SK-N-SH (cell line): Measurements from ENCODE around the gene MUC5B. TPM values are rescaled to one million over a fixed set of nuclear protein-coding genes. Genes with fewer than 3 reads are reported as not detected.

Experiments used
- CTCF ChIA-PET: fragments of 300-600, 350-600 bp; formaldehyde crosslinking; extraction: SDS; loops from one replicate; lab custom pipeline; 2021; lab: Yijun Ruan, JAX
- POLR2A ChIA-PET: fragments of 350-600 bp; sonication (Branson Sonifier 250); formaldehyde crosslinking; extraction: SDS; loops from one replicate; lab custom pipeline; 2020; ENCODE audit warnings: antibody characterized with exemption, inconsistent platforms; lab: Yijun Ruan, JAX
- DNase-seq: peaks from one replicate; pipeline ENCODE4 v3.0.0; 2012
- H2AFZ ChIP-seq: fragments of 200-600 bp; sonication (generic); 2 replicates; pipeline ENCODE4 v1.8.1; 2016; ENCODE audit warnings: antibody characterized with exemption, mild to moderate bottlenecking, low read depth
- H3F3A ChIP-seq: fragments of 200-600 bp; sonication (generic); replicated peaks from 2 replicates; pipeline ENCODE3; 2016; ENCODE audit warnings: antibody characterized with exemption, mild to moderate bottlenecking; ENCODE audit not compliant: insufficient read depth
- H3K27ac ChIP-seq, 2 experiments: fragments of 200-500 bp in 1 of 2; fragments of 200-600 bp in 1 of 2; sonication (Bioruptor generic) in 1 of 2; sonication (generic), shearing (Covaris generic) in 1 of 2; 2 replicates each; pipeline versions ENCODE4 v1.5.1 to v1.6.1; 2014 to 2016; ENCODE audit warnings: low read depth in 2 of 2, inconsistent platforms in 1 of 2, low read length in 1 of 2, mild to moderate bottlenecking in 1 of 2, mixed read lengths in 1 of 2
- H3K27me3 ChIP-seq: fragments of 200-600 bp; sonication (generic), shearing (Covaris generic); 2 replicates; pipeline ENCODE4 v1.6.1; 2016; ENCODE audit warnings: mixed run types; ENCODE audit not compliant: insufficient read depth
- H3K36me3 ChIP-seq, 2 experiments: fragments of 200-500 bp in 1 of 2; fragments of 200-600 bp in 1 of 2; sonication (Bioruptor generic) in 1 of 2; sonication (generic) in 1 of 2; replicated peaks in 1 of 2; 2 replicates each; pipeline versions ENCODE3 to v1.5.1; 2014 to 2016; ENCODE audit warnings: low read length in 1 of 2, mild to moderate bottlenecking in 1 of 2; ENCODE audit not compliant: insufficient read depth in 2 of 2, control insufficient read depth in 1 of 2
- H3K4me1 ChIP-seq, 2 experiments: fragments of 200-500 bp in 1 of 2; fragments of 200-600 bp in 1 of 2; sonication (Bioruptor generic) in 1 of 2; sonication (generic), shearing (Covaris generic) in 1 of 2; 2 replicates each; pipeline versions ENCODE4 v1.5.1 to v1.6.1; 2014 to 2016; ENCODE audit warnings: low read depth in 1 of 2, low read length in 1 of 2, mixed run types in 1 of 2; ENCODE audit not compliant: insufficient read depth in 2 of 2, control insufficient read depth in 1 of 2
- H3K4me2 ChIP-seq: fragments of 200-600 bp; sonication (generic), shearing (Covaris generic); 2 replicates; pipeline ENCODE4 v1.6.1; 2017; ENCODE audit warnings: mixed run types
- H3K4me3 ChIP-seq, 2 experiments: fragments of 200-500 bp in 1 of 2; fragments of 200-600 bp in 1 of 2; sonication (Bioruptor generic) in 1 of 2; sonication (generic), shearing (Covaris generic) in 1 of 2; 2 replicates each; pipeline versions ENCODE4 v1.5.1 to v1.8.1; 2014 to 2016; ENCODE audit warnings: low read depth in 2 of 2, inconsistent platforms in 1 of 2, low read length in 1 of 2, mild to moderate bottlenecking in 1 of 2, mixed read lengths in 1 of 2, moderate library complexity in 1 of 2
- H3K79me2 ChIP-seq: fragments of 200-600 bp; sonication (generic); 2 replicates; pipeline ENCODE4 v1.8.1; 2017; ENCODE audit warnings: mild to moderate bottlenecking; ENCODE audit not compliant: insufficient read depth
- H3K9ac ChIP-seq: fragments of 200-600 bp; sonication (generic); 2 replicates; pipeline ENCODE4 v1.6.1; 2017; ENCODE audit warnings: mixed run types
- H3K9me2 ChIP-seq: fragments of 200-600 bp; sonication (generic); 2 replicates; pipeline ENCODE4 v1.6.1; 2017; ENCODE audit warnings: mixed run types
- H3K9me3 ChIP-seq: fragments of 200-600 bp; sonication (generic); 2 replicates; pipeline ENCODE4 v1.6.1; 2017; ENCODE audit warnings: mixed run types, mild to moderate bottlenecking, moderate library complexity
- H4K20me1 ChIP-seq: fragments of 200-600 bp; sonication (generic); 2 replicates; pipeline ENCODE4 v1.6.1; 2017; ENCODE audit warnings: mild to moderate bottlenecking, mixed run types; ENCODE audit not compliant: insufficient read depth
- ELF1 ChIP-seq: IDR thresholded peaks from 2 replicates; pipeline ENCODE4 v1.4.0; 2012
- EZH2phosphoT487 ChIP-seq: fragments of 200-600 bp; sonication (generic); IDR thresholded peaks from 2 replicates; pipeline ENCODE4 v1.6.1; 2017; ENCODE audit warnings: low read depth, mixed run types, mild to moderate bottlenecking, antibody characterized with exemption, moderate library complexity, borderline replicate concordance
- FOSL2 ChIP-seq: IDR thresholded peaks from 2 replicates; pipeline ENCODE4 v1.4.0; 2012; ENCODE audit warnings: low read depth, mild to moderate bottlenecking, moderate library complexity, borderline replicate concordance
- GABPA ChIP-seq: IDR thresholded peaks from 2 replicates; pipeline ENCODE4 v1.4.0; 2012; ENCODE audit warnings: low read depth, mild to moderate bottlenecking
- JUND ChIP-seq: IDR thresholded peaks from 2 replicates; pipeline ENCODE4 v1.4.0; 2012
- MEF2A ChIP-seq: IDR thresholded peaks from 2 replicates; pipeline ENCODE4 v1.4.0; 2012; ENCODE audit warnings: low read depth, borderline replicate concordance
- MXI1 ChIP-seq: IDR thresholded peaks from 2 replicates; pipeline ENCODE4 v1.6.1; 2012; ENCODE audit warnings: mild to moderate bottlenecking, low read depth, low read length, improper control_type of control experiment
- NFIC ChIP-seq: IDR thresholded peaks from 2 replicates; pipeline ENCODE4 v1.4.0; 2012; ENCODE audit warnings: borderline replicate concordance
- NRF1 ChIP-seq: IDR thresholded peaks from 2 replicates; pipeline ENCODE4 v1.6.1; 2012; ENCODE audit warnings: low read depth, mild to moderate bottlenecking, low read length
- RCOR1 ChIP-seq: fragments of 150-350 bp; IDR thresholded peaks from 2 replicates; pipeline ENCODE4 v1.6.1; 2017; ENCODE audit warnings: antibody characterized with exemption, low read length
- SIN3A ChIP-seq: IDR thresholded peaks from 2 replicates; pipeline ENCODE4 v1.6.1; 2012; ENCODE audit warnings: low read depth, mild to moderate bottlenecking, low read length, moderate library complexity, borderline replicate concordance
- SMC3 ChIP-seq: IDR thresholded peaks from 2 replicates; pipeline ENCODE4 v1.6.1; 2012; ENCODE audit warnings: low read depth, low read length, improper control_type of control experiment
- TCF12 ChIP-seq: IDR thresholded peaks from 2 replicates; pipeline ENCODE4 v1.4.0; 2012
- WGBS: methylation state at CpG from one replicate; pipeline ENCODE4 v1.1.6; 2017; ENCODE audit warnings: low lambda C conversion rate; 5-methylcytosine and 5-hydroxymethylcytosine counted together
- polyA plus RNA-seq, 3 experiments: library from polyadenylated mRNA; depleted of rRNA; stranded (reverse); fragments of >200 nt; gene quantifications; 2 replicates each; pipeline ENCODE4 v1.2.3, GENCODE V29; 2012
- TF ChIP-seq, protein P1 (sequence below): IDR thresholded peaks from 2 replicates; pipeline ENCODE4; 2012
- TF ChIP-seq, protein P2 (sequence below): fragments of 150-350 bp; IDR thresholded peaks from 2 replicates; pipeline ENCODE4 v1.6.1; 2016; ENCODE audit warnings: mild to moderate bottlenecking, low read depth, low read length
- TF ChIP-seq, protein P3 (sequence below): IDR thresholded peaks from 2 replicates; pipeline ENCODE4 v1.6.1; 2012; ENCODE audit warnings: mild to moderate bottlenecking, low read depth, low read length, moderate library complexity
- TF ChIP-seq, protein P4 (sequence below): IDR thresholded peaks from 2 replicates; pipeline ENCODE4 v1.4.0; 2012; ENCODE audit warnings: low read depth, borderline replicate concordance
- TF ChIP-seq, protein P5 (sequence below): fragments of 200-600 bp; sonication (generic); IDR thresholded peaks from 2 replicates; pipeline ENCODE4 v1.6.1; 2017; ENCODE audit warnings: antibody characterized with exemption, mild to moderate bottlenecking, moderate library complexity

MUC5B gene
- polyA plus RNA-seq, 1 of the 3 experiments (the other 2 are of a cell fraction), result not detected

DNA sequence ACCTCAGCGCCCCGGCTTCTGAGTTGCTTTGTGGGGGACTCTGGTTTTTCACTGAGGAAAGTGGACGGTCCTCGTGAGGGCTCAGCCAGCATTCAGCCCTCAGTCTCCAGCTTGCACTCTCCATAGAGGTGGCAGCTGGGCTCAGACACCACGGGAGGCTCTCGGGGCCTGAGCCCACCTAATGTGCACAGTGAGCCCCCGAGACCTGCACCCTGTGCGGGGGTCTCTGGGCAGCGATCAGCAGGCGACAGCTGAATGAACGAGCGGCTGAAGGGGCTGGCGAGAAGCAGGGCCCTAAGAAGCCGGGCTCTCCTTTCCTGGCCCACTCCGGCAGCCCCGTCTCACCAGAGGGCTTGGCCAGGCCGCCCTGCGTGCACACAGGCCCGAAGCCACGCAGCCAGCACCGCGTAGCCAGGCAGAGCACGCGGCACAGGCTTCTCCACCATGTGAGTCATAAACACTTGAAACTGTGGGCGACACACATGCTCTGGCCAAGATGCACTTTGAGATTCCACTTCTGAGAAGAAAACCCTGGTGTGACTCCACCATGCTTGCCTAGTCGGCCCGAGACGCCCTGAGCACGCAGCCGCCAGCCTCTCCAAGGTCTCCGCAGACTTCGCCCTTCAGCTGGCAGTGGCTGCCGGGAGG lies 58.6 kb downstream of the MUC5B start (continued):
- TF ChIP-seq GABPA (no peak), SIN3A (no peak), SMC3 (no peak), NRF1 (no peak), NFIC (no peak)
- TF ChIP-seq, protein P1, sequence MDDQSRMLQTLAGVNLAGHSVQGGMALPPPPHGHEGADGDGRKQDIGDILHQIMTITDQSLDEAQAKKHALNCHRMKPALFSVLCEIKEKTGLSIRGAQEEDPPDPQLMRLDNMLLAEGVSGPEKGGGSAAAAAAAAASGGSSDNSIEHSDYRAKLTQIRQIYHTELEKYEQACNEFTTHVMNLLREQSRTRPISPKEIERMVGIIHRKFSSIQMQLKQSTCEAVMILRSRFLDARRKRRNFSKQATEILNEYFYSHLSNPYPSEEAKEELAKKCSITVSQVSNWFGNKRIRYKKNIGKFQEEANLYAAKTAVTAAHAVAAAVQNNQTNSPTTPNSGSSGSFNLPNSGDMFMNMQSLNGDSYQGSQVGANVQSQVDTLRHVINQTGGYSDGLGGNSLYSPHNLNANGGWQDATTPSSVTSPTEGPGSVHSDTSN, result no peak

DNA sequence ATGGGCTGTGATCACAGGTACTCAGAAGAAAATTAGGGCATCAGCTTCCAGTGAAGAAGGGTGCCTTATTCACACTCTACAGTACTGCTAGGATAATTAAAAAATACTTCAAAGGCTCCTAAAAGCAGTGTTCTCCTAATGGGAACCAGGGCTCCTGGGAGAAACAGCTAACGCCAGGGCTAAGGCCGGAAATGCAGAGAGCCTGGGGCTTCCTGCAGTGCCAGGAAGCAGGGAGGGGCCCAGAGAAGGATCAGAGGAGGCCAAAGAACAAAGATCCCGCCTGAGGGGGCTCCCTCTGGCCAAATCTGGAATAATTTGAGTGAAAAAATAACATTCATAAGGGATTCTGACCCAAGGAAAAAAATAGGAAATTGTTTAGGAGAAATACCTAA lies 59.1 kb downstream of the MUC5B start:
- TF ChIP-seq, protein P2, sequence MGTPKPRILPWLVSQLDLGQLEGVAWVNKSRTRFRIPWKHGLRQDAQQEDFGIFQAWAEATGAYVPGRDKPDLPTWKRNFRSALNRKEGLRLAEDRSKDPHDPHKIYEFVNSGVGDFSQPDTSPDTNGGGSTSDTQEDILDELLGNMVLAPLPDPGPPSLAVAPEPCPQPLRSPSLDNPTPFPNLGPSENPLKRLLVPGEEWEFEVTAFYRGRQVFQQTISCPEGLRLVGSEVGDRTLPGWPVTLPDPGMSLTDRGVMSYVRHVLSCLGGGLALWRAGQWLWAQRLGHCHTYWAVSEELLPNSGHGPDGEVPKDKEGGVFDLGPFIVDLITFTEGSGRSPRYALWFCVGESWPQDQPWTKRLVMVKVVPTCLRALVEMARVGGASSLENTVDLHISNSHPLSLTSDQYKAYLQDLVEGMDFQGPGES, result no peak
- no peak for TF ChIP-seq ELF1
- TF ChIP-seq FOSL2, result no peak
- TF ChIP-seq MEF2A, result no peak
- no peak for TF ChIP-seq TCF12
- TF ChIP-seq JUND, result no peak
- TF ChIP-seq, protein P3, sequence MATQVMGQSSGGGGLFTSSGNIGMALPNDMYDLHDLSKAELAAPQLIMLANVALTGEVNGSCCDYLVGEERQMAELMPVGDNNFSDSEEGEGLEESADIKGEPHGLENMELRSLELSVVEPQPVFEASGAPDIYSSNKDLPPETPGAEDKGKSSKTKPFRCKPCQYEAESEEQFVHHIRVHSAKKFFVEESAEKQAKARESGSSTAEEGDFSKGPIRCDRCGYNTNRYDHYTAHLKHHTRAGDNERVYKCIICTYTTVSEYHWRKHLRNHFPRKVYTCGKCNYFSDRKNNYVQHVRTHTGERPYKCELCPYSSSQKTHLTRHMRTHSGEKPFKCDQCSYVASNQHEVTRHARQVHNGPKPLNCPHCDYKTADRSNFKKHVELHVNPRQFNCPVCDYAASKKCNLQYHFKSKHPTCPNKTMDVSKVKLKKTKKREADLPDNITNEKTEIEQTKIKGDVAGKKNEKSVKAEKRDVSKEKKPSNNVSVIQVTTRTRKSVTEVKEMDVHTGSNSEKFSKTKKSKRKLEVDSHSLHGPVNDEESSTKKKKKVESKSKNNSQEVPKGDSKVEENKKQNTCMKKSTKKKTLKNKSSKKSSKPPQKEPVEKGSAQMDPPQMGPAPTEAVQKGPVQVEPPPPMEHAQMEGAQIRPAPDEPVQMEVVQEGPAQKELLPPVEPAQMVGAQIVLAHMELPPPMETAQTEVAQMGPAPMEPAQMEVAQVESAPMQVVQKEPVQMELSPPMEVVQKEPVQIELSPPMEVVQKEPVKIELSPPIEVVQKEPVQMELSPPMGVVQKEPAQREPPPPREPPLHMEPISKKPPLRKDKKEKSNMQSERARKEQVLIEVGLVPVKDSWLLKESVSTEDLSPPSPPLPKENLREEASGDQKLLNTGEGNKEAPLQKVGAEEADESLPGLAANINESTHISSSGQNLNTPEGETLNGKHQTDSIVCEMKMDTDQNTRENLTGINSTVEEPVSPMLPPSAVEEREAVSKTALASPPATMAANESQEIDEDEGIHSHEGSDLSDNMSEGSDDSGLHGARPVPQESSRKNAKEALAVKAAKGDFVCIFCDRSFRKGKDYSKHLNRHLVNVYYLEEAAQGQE, result no peak
- no peak for TF ChIP-seq RCOR1
- TF ChIP-seq MXI1, result no peak
- TF ChIP-seq, protein P4, sequence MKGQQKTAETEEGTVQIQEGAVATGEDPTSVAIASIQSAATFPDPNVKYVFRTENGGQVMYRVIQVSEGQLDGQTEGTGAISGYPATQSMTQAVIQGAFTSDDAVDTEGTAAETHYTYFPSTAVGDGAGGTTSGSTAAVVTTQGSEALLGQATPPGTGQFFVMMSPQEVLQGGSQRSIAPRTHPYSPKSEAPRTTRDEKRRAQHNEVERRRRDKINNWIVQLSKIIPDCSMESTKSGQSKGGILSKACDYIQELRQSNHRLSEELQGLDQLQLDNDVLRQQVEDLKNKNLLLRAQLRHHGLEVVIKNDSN, result no peak
- no peak for TF ChIP-seq EZH2phosphoT487
- TF ChIP-seq NRF1, result no peak
- TF ChIP-seq GABPA, result no peak
- TF ChIP-seq, protein P5, sequence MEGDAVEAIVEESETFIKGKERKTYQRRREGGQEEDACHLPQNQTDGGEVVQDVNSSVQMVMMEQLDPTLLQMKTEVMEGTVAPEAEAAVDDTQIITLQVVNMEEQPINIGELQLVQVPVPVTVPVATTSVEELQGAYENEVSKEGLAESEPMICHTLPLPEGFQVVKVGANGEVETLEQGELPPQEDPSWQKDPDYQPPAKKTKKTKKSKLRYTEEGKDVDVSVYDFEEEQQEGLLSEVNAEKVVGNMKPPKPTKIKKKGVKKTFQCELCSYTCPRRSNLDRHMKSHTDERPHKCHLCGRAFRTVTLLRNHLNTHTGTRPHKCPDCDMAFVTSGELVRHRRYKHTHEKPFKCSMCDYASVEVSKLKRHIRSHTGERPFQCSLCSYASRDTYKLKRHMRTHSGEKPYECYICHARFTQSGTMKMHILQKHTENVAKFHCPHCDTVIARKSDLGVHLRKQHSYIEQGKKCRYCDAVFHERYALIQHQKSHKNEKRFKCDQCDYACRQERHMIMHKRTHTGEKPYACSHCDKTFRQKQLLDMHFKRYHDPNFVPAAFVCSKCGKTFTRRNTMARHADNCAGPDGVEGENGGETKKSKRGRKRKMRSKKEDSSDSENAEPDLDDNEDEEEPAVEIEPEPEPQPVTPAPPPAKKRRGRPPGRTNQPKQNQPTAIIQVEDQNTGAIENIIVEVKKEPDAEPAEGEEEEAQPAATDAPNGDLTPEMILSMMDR, result no peak
- no peaks in the 10 kb centered on the region for H3K79me2 ChIP-seq
- no peak overlapping the region for H2AFZ ChIP-seq
- DNase-seq, result no peak
- H3K4me1 ChIP-seq, result peaks cover 0 to 1% of the 10 kb centered on the region in 2 experiments; a peak in 1 of 4 replicates
- H3K27ac ChIP-seq, result no peak overlapping the region; a peak in 1 of 4 replicates
- ChIA-PET CTCF (interaction anchor here (1.3 kb wide), 1 partner anchor 233 kb away, joined by 3 read pairs; no protein-coding TSS in a partner anchor), POLR2A (no interaction called here)
- 92% methylated on average over 3 of the region's 3 CpGs for WGBS
- H3F3A ChIP-seq, result peaks cover 3% of the 10 kb centered on the region
- H4K20me1 ChIP-seq, result no peaks in the 10 kb centered on the region
- no peak overlapping the region for H3K4me3 ChIP-seq
- no peak overlapping the region for H3K4me2 ChIP-seq
- H3K36me3 ChIP-seq, result peaks cover 0 to 68% of the 10 kb centered on the region in 2 experiments
- H3K9ac ChIP-seq, result no peak overlapping the region
- H3K9me3 ChIP-seq, result no peaks in the 10 kb centered on the region
- H3K27me3 ChIP-seq, result no peaks in the 10 kb centered on the region
- H3K9me2 ChIP-seq, result no peaks in the 10 kb centered on the region
